Panc1 (cell line): ENCODE results near the gene MAGEA2.

Experiments
- REST ChIP-seq, 2 experiments: IDR thresholded peaks; 2 replicates each; pipeline ENCODE4 v1.6.1; 2011 to 2012; ENCODE audit warnings: low read depth in 2 of 2, control low read depth in 1 of 2, low read length in 1 of 2, mild to moderate bottlenecking in 1 of 2, moderate library complexity in 1 of 2; ENCODE audit not compliant: insufficient read depth in 1 of 2
- TCF7L2 ChIP-seq: IDR thresholded peaks from 2 replicates; pipeline ENCODE4 v1.6.1; 2011; ENCODE audit warnings: mild to moderate bottlenecking, low read depth, low read length, inconsistent platforms

- TF ChIP-seq REST (IDR thresholded peaks at IDR 0.05; ENCODE audit: insufficient read depth in 1 of 2, low read depth in 2 of 2, low read length in 1 of 2): no peak
- no peak for TF ChIP-seq TCF7L2
These were observed 45.3 kb upstream of the MAGEA2 start for GRCh38 chrX:152798945-152799344.
